Measurements from ENCODE around the gene SAMD13.

SAMD13 gene

DNA sequence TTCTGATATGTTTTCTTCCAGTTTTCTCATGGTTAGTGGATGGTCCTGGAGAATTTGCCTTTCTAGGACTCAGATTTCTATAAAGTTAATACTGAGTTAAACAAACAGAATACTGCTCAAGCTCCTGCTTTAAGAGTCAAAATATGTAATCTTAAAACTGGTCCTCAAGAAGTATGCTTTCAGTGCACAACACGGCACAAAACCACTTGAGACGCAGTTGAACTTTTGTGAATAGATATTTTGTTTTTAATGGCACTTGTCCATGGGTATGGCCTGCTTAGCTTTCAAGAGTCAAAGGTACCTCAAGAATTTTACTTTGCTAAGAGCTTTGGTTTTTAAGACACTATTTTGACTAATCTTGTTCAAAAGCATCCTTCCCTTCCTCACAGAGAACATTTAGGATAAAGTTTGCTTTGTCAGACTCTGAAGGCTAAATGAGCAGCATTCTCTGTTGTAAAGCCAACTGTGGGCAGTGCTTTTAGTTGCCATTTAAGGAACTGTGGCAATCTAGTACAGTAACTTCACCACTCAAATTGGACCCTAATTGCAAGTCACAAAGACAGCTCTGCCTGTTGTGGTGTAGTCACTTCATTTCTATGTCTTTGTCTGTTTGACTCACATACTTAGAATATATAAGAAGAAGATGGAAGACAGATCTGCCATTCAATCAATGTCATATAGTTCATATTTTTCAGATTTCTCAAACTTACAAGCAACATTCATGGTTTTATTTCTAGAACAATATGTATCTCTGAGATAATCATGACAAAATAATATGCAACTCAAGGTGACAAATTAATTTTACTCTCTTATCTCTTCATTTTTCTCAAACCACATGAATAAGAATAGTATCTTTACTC lies 28.8 kb downstream of the SAMD13 start:
- no peak for TF ChIP-seq EP300 (IDR thresholded peaks at IDR 0.05; ENCODE audit: borderline replicate concordance)
- no peak for TF ChIP-seq TCF12 (IDR thresholded peaks at IDR 0.05; ENCODE audit: low read depth)
- TF ChIP-seq, protein P1, sequence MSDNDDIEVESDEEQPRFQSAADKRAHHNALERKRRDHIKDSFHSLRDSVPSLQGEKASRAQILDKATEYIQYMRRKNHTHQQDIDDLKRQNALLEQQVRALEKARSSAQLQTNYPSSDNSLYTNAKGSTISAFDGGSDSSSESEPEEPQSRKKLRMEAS (IDR thresholded peaks at IDR 0.05): no peak
- no peak for TF ChIP-seq EGR1 (IDR thresholded peaks at IDR 0.05)

DNA sequence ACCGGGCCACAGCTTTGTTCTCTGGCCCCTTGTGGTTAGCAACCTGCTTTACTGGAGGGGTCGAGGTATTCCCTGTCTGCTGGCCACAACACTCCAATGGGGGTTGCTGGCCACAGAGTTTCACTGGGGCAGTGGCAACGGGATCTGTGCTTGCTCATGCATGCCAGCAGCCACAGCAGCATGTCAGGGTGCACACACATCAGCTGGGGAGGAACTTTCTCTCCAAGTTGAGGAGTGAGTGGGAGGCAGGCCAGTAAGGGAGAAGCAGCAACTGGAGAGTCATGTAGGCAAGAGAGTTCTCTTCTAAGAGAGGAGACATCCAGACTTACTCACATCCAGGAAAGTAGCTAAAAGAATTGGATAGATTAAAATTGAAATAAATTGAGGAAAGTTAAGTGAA lies 38.0 kb downstream of the SAMD13 start:
- no peak for TF ChIP-seq TAF1 (IDR thresholded peaks at IDR 0.05; ENCODE audit: low read depth)
- no peak for TF ChIP-seq EP300 (IDR thresholded peaks at IDR 0.05; ENCODE audit: borderline replicate concordance)
- TF ChIP-seq TEAD4 (IDR thresholded peaks at IDR 0.05): no peak
- TF ChIP-seq RAD21 (IDR thresholded peaks at IDR 0.05; ENCODE audit: low read depth): no peak
- TF ChIP-seq, protein P2, sequence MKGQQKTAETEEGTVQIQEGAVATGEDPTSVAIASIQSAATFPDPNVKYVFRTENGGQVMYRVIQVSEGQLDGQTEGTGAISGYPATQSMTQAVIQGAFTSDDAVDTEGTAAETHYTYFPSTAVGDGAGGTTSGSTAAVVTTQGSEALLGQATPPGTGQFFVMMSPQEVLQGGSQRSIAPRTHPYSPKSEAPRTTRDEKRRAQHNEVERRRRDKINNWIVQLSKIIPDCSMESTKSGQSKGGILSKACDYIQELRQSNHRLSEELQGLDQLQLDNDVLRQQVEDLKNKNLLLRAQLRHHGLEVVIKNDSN (IDR thresholded peaks at IDR 0.05): no peak
- no peak for TF ChIP-seq TCF12 (IDR thresholded peaks at IDR 0.05; ENCODE audit: low read depth)
- no peak for TF ChIP-seq ZBTB7A (IDR thresholded peaks at IDR 0.05; ENCODE audit: low read depth)
- no peak for TF ChIP-seq EGR1 (IDR thresholded peaks at IDR 0.05)
- TF ChIP-seq YY1 (IDR thresholded peaks at IDR 0.05; ENCODE audit: low read depth): no peak
- TF ChIP-seq REST (IDR thresholded peaks at IDR 0.05; ENCODE audit: low read depth): no peak
- no peak for TF ChIP-seq FOXM1 (IDR thresholded peaks at IDR 0.05; ENCODE audit: borderline replicate concordance, low read depth)
- TF ChIP-seq NFIC (IDR thresholded peaks at IDR 0.05): no peak
- TF ChIP-seq CREB1 (IDR thresholded peaks at IDR 0.05; ENCODE audit: low read depth): no peak
- TF ChIP-seq CEBPB (IDR thresholded peaks at IDR 0.05): no peak
- TF ChIP-seq, protein P1 (IDR thresholded peaks at IDR 0.05): no peak

DNA sequence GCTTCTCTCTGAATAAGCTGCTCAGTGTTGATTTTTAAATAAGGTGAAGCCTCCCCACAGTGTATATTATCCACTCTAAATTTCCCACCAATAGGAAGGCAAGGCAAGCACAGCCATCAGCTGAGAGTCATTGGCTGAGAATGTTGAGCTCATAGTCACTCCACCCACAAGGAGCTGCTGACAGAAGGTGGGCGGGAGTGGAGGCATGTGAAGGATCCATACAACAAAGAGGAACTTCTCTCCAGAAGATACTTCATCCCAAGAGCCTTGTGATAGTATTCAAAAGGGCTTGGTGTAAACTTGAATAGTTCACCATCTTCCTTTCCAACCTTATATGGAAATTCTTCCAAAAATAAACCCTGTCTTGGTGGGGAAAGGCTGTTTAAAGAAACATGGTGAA lies 42.8 kb downstream of the SAMD13 start:
- TF ChIP-seq ZBTB7A (IDR thresholded peaks at IDR 0.05; ENCODE audit: low read depth) (no peak), CREB1 (IDR thresholded peaks at IDR 0.05; ENCODE audit: low read depth) (no peak), TAF1 (IDR thresholded peaks at IDR 0.05; ENCODE audit: low read depth) (no peak), EGR1 (IDR thresholded peaks at IDR 0.05) (no peak), CEBPB (IDR thresholded peaks at IDR 0.05) (no peak), NFIC (IDR thresholded peaks at IDR 0.05) (no peak), RAD21 (IDR thresholded peaks at IDR 0.05; ENCODE audit: low read depth) (no peak), TEAD4 (IDR thresholded peaks at IDR 0.05) (no peak), YY1 (IDR thresholded peaks at IDR 0.05; ENCODE audit: low read depth) (no peak), EP300 (IDR thresholded peaks at IDR 0.05; ENCODE audit: borderline replicate concordance) (no peak), FOXM1 (IDR thresholded peaks at IDR 0.05; ENCODE audit: borderline replicate concordance, low read depth) (no peak), REST (IDR thresholded peaks at IDR 0.05; ENCODE audit: low read depth) (no peak), TCF12 (IDR thresholded peaks at IDR 0.05; ENCODE audit: low read depth) (no peak)
- TF ChIP-seq, protein P1 (IDR thresholded peaks at IDR 0.05): no peak
- TF ChIP-seq, protein P2 (IDR thresholded peaks at IDR 0.05): no peak

- TF ChIP-seq REST (IDR thresholded peaks at IDR 0.05; ENCODE audit: low read depth) (no peak), YY1 (IDR thresholded peaks at IDR 0.05; ENCODE audit: low read depth) (no peak), EGR1 (IDR thresholded peaks at IDR 0.05) (no peak), TCF12 (IDR thresholded peaks at IDR 0.05; ENCODE audit: low read depth) (no peak), FOXM1 (IDR thresholded peaks at IDR 0.05; ENCODE audit: borderline replicate concordance, low read depth) (no peak), TAF1 (IDR thresholded peaks at IDR 0.05; ENCODE audit: low read depth) (no peak), EP300 (IDR thresholded peaks at IDR 0.05; ENCODE audit: borderline replicate concordance) (no peak), CREB1 (IDR thresholded peaks at IDR 0.05; ENCODE audit: low read depth) (no peak), CEBPB (IDR thresholded peaks at IDR 0.05) (no peak), RAD21 (IDR thresholded peaks at IDR 0.05; ENCODE audit: low read depth) (no peak), TEAD4 (IDR thresholded peaks at IDR 0.05) (no peak), NFIC (IDR thresholded peaks at IDR 0.05) (no peak), ZBTB7A (IDR thresholded peaks at IDR 0.05; ENCODE audit: low read depth) (no peak)
- TF ChIP-seq, protein P1 (IDR thresholded peaks at IDR 0.05): no peak
- TF ChIP-seq, protein P2 (IDR thresholded peaks at IDR 0.05): no peak
These were observed 43.7 kb downstream of the SAMD13 start for GRCh38 chr1:84345220-84345619.

Data from Ishikawa (cell line).